Hepatocyte (in vitro differentiated cells): ENCODE results near the gene CEP170B. TPM values are rescaled to one million over a fixed set of nuclear protein-coding genes. Genes with fewer than 3 reads are reported as not detected.

Experiments used
- DNase-seq: peaks from one replicate; pipeline ENCODE4 v3.0.0-alpha.2; 2016; ENCODE audit warnings: low spot score
- H2AFZ ChIP-seq: fragments of 200-600 bp; sonication (generic); 2 replicates; pipeline ENCODE4 v1.6.0; 2016; ENCODE audit warnings: antibody characterized with exemption, mild to moderate bottlenecking
- H3K27ac ChIP-seq: fragments of 200-600 bp; sonication (generic); 2 replicates; pipeline ENCODE4 v1.5.1; 2016; ENCODE audit warnings: mild to moderate bottlenecking
- H3K27me3 ChIP-seq: fragments of 200-600 bp; sonication (generic); 2 replicates; pipeline ENCODE4 v1.6.1; 2016
- H3K36me3 ChIP-seq: fragments of 200-600 bp; sonication (generic); replicated peaks from 2 replicates; pipeline ENCODE4 v1.5.1; 2016; ENCODE audit warnings: low read depth; ENCODE audit not compliant: insufficient read depth
- H3K4me1 ChIP-seq: fragments of 200-600 bp; sonication (generic); 2 replicates; pipeline ENCODE4 v1.5.1; 2016; ENCODE audit warnings: mild to moderate bottlenecking, moderate library complexity; ENCODE audit not compliant: insufficient read depth
- H3K4me2 ChIP-seq: fragments of 200-600 bp; sonication (generic); 2 replicates; pipeline ENCODE4 v1.6.0; 2016
- H3K4me3 ChIP-seq: fragments of 200-600 bp; sonication (generic); 2 replicates; pipeline ENCODE4 v1.5.1; 2016; ENCODE audit warnings: mild to moderate bottlenecking
- H3K79me2 ChIP-seq: fragments of 200-600 bp; sonication (generic); 2 replicates; pipeline ENCODE4 v1.6.0; 2017; ENCODE audit warnings: mild to moderate bottlenecking
- H3K9me2 ChIP-seq: fragments of 200-600 bp; sonication (generic); replicated peaks from 2 replicates; pipeline ENCODE4 v1.6.0; 2017; ENCODE audit warnings: mild to moderate bottlenecking; ENCODE audit not compliant: insufficient read depth
- H3K9me3 ChIP-seq: fragments of 200-600 bp; sonication (generic); 2 replicates; pipeline ENCODE4 v1.5.1; 2016; ENCODE audit warnings: low read depth, mild to moderate bottlenecking
- H4K20me1 ChIP-seq: fragments of 200-600 bp; sonication (generic); 2 replicates; pipeline ENCODE4 v1.6.0; 2016; ENCODE audit warnings: mild to moderate bottlenecking; ENCODE audit not compliant: insufficient read depth, poor library complexity, severe bottlenecking
- EZH2 ChIP-seq: fragments of 200-600 bp; sonication (generic); IDR thresholded peaks from 2 replicates; pipeline ENCODE4 v1.6.1; 2016; ENCODE audit warnings: antibody characterized with exemption, mild to moderate bottlenecking, borderline replicate concordance
- EZH2phosphoT487 ChIP-seq: fragments of 200-600 bp; sonication (generic); IDR thresholded peaks from one replicate; pipeline ENCODE4 v1.6.1; 2018; ENCODE audit warnings: antibody characterized with exemption, mild to moderate bottlenecking, low read depth, moderate library complexity; ENCODE audit not compliant: unreplicated experiment, severe bottlenecking
- WGBS: methylation state at CpG from one replicate; pipeline ENCODE4 v1.1.6; 2016; ENCODE audit warnings: low lambda C conversion rate; ENCODE audit errors: missing lambda C conversion rate; 5-methylcytosine and 5-hydroxymethylcytosine counted together
- polyA plus RNA-seq: library from polyadenylated mRNA; unstranded; fragments of >200 nt; fragmentation: Nextera tagmentation; extraction: Ambion mirVana; gene quantifications from 2 replicates; pipeline ENCODE4 v1.2.1, GENCODE V29; 2016
- total RNA-seq: library from RNA; depleted of rRNA; stranded (reverse); fragments of >200 nt; gene quantifications from 2 replicates; pipeline ENCODE4 v1.2.3, GENCODE V29; 2014
- TF ChIP-seq, protein P1 (sequence below): fragments of 200-600 bp; sonication (generic); IDR thresholded peaks from 2 replicates; pipeline ENCODE4 v1.5.1; 2016; ENCODE audit warnings: antibody characterized with exemption, mild to moderate bottlenecking; ENCODE audit not compliant: poor library complexity

The CEP170B gene
- total and polyA plus RNA-seq, 2 experiments from 2014 or later = 7.6 to 20.3 TPM

DNA sequence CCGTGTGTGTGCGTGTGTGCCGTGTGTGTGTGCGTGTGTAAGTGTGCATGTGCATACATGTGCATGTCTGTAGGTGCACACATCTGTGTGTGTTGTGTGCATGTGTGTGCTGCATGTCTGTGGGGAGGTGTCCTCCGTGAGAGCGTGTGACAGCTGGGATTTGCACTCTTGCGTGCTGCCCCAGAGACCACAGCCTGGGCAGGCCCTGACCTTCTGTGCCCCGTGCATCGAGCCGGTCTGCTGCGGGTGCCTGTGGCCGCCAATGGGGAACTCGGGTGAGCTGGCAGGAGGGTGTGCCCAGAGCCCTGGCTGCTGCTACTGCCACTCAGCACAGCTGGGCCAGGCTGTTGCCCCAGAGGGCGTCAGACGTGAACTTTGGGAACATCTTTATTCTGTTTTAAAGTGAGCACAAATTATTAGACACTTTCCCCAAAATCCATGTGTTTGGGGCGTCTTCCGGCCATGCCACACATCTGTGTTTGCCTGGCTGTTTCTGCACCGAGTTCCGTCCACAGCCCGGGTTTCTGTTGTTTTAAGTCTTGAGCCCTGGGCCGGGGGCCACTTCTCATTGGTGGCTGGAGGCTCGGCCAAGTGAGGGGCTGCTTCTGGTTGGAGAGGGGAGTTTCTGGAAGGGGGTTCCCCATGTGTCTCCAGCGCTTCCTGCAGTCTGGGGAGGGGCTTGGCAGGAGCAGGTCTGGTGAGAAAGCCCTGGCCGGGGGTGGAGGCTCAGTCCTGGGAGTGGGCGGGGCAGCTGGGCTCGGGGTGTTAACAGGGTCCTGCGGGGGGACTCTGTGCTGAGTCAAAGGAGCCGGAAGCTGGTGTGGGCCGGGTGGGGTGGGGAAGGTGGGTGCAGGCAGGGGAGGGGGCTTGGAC is 7.6 kb downstream of the CEP170B start:
- no peaks in the 10 kb centered on the region for H3K9me3 ChIP-seq
- peaks cover 6% of the 10 kb centered on the region for H3K4me1 ChIP-seq
- H3K4me2 ChIP-seq = no peak overlapping the region
- no peak overlapping the region for H3K27ac ChIP-seq
- H3K4me3 ChIP-seq = no peak overlapping the region
- no peaks in the 10 kb centered on the region for H3K36me3 ChIP-seq
- no peaks in the 10 kb centered on the region for H3K9me2 ChIP-seq
- DNase-seq = peak; percentile 48
- peaks cover 50% of the 10 kb centered on the region for H4K20me1 ChIP-seq
- H3K79me2 ChIP-seq = peaks cover 53% of the 10 kb centered on the region
- WGBS = 71% methylated on average over 26 of the region's 29 CpGs
- no peak for TF ChIP-seq EZH2phosphoT487
- TF ChIP-seq, protein P1, sequence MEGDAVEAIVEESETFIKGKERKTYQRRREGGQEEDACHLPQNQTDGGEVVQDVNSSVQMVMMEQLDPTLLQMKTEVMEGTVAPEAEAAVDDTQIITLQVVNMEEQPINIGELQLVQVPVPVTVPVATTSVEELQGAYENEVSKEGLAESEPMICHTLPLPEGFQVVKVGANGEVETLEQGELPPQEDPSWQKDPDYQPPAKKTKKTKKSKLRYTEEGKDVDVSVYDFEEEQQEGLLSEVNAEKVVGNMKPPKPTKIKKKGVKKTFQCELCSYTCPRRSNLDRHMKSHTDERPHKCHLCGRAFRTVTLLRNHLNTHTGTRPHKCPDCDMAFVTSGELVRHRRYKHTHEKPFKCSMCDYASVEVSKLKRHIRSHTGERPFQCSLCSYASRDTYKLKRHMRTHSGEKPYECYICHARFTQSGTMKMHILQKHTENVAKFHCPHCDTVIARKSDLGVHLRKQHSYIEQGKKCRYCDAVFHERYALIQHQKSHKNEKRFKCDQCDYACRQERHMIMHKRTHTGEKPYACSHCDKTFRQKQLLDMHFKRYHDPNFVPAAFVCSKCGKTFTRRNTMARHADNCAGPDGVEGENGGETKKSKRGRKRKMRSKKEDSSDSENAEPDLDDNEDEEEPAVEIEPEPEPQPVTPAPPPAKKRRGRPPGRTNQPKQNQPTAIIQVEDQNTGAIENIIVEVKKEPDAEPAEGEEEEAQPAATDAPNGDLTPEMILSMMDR = no peak
- no peak for TF ChIP-seq EZH2
- H3K27me3 ChIP-seq = no peaks in the 10 kb centered on the region
- H2AFZ ChIP-seq = no peak overlapping the region

DNA sequence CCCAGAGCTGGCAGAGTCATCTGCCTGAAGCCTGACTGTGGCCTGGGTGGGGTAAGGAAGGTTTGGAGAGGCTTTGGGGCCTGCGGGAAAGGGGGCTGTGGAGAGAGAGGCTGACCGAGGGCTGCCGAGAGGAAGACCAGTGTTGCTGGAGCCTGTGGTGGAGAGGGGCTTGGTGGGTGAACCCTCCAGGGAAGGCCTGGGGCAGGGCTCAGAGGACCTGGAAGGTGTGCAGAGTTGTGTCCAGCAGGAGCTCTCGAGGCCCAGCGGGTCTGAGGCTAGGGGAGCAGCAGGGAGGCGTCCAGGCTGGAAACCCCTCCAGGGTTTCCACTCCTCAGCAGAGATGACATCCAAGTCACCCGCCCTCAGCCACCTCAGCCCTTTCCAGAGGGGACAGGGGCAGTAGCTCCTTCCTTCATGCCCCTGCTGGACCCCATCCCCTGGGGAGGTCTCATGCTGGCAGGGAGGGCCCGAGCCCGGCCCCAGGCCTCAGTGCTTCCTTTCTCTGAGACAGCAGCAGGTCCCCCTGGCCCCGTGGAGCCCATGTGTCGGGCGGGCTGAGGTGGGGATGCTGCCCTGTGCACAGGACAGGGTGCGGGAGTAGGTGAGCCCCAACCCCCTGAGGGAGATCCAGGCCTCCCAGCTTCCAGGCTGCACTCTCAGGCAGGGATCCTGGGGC is 8.4 kb downstream of the CEP170B start:
- TF ChIP-seq EZH2phosphoT487 (no peak), EZH2 (no peak)
- TF ChIP-seq, protein P1 = no peak
- no peak overlapping the region for H3K4me3 ChIP-seq
- H3K4me1 ChIP-seq = peaks cover 6% of the 10 kb centered on the region
- H3K4me2 ChIP-seq = no peak overlapping the region
- DNase-seq = no peak
- peaks cover 42% of the 10 kb centered on the region for H4K20me1 ChIP-seq
- H3K9me3 ChIP-seq = no peaks in the 10 kb centered on the region
- no peak overlapping the region for H3K27ac ChIP-seq
- H3K36me3 ChIP-seq = no peaks in the 10 kb centered on the region
- H3K27me3 ChIP-seq = no peaks in the 10 kb centered on the region
- no peak overlapping the region for H2AFZ ChIP-seq
- 88% methylated on average over 13 of the region's 13 CpGs for WGBS
- no peaks in the 10 kb centered on the region for H3K9me2 ChIP-seq
- peaks cover 45% of the 10 kb centered on the region for H3K79me2 ChIP-seq

GRCh38 chr14:104874110-104874531 is 9.1 kb downstream of the CEP170B start:
- no peaks in the 10 kb centered on the region for H3K9me3 ChIP-seq
- no peak for DNase-seq
- 82% methylated on average over 8 of the region's 8 CpGs for WGBS
- no peak overlapping the region for H3K27ac ChIP-seq
- no peak overlapping the region for H3K4me3 ChIP-seq
- no peaks in the 10 kb centered on the region for H3K27me3 ChIP-seq
- no peak overlapping the region for H2AFZ ChIP-seq
- H4K20me1 ChIP-seq = peaks cover 38% of the 10 kb centered on the region
- peaks cover 39% of the 10 kb centered on the region for H3K79me2 ChIP-seq
- no peak overlapping the region for H3K4me2 ChIP-seq
- no peaks in the 10 kb centered on the region for H3K9me2 ChIP-seq
- no peaks in the 10 kb centered on the region for H3K36me3 ChIP-seq
- TF ChIP-seq, protein P1 = no peak
- TF ChIP-seq EZH2phosphoT487 (no peak), EZH2 (no peak)
- peaks cover 6% of the 10 kb centered on the region for H3K4me1 ChIP-seq
